GM12892 (cell line): ENCODE measurements around the gene ATP6V1A.

ENCODE experiments used
- POLR2A ChIP-seq: IDR thresholded peaks from 2 replicates; pipeline ENCODE4 v1.6.1; 2011; ENCODE audit warnings: low read depth, low read length, control low read depth
- TAF1 ChIP-seq: IDR thresholded peaks from 2 replicates; pipeline ENCODE4 v1.6.1; 2011; ENCODE audit warnings: low read depth, mild to moderate bottlenecking, control low read depth, low read length, borderline replicate concordance

- no peak for TF ChIP-seq TAF1
- TF ChIP-seq POLR2A = no peak
Measured at GRCh38 chr3:113838631-113839209, 91.9 kb downstream of the ATP6V1A start, which contains the start of gene GRAMD1C.
